H9 (cell line): ENCODE results near the gene SETBP1. TPM values are rescaled to one million over a fixed set of nuclear protein-coding genes. Genes with fewer than 3 reads are reported as not detected.

Experiments used
- DNase-seq: peaks from one replicate; pipeline ENCODE4 v3.0.0-alpha.2; 2017
- H2AFZ ChIP-seq: one replicate; pipeline ENCODE4 v1.6.1; 2013; ENCODE audit warnings: mild to moderate bottlenecking, low read length, control low read depth, moderate library complexity
- H2AK5ac ChIP-seq: 2 replicates; pipeline ENCODE4 v1.6.1; 2013; ENCODE audit warnings: low read length, control low read depth, mixed read lengths; ENCODE audit not compliant: insufficient read length
- H2BK120ac ChIP-seq: one replicate; pipeline ENCODE4 v1.6.1; 2013; ENCODE audit warnings: low read depth, mild to moderate bottlenecking, low read length, control low read depth, inconsistent platforms; ENCODE audit not compliant: poor library complexity, severe bottlenecking
- H2BK12ac ChIP-seq: 2 replicates; pipeline ENCODE4 v1.6.1; 2013; ENCODE audit warnings: low read length, control low read depth, mixed read lengths, low read depth; ENCODE audit not compliant: insufficient read length
- H2BK15ac ChIP-seq: 2 replicates; pipeline ENCODE4 v1.6.1; 2013; ENCODE audit warnings: low read depth, low read length, control low read depth
- H2BK20ac ChIP-seq: one replicate; pipeline ENCODE4 v1.6.1; 2013; ENCODE audit warnings: low read depth, mild to moderate bottlenecking, low read length, control low read depth, inconsistent platforms; ENCODE audit not compliant: poor library complexity, severe bottlenecking
- H2BK5ac ChIP-seq: 2 replicates; pipeline ENCODE4 v1.6.1; 2013; ENCODE audit warnings: low read length, control low read depth, mixed read lengths; ENCODE audit not compliant: insufficient read length
- H3K14ac ChIP-seq: 2 replicates; pipeline ENCODE4 v1.6.1; 2013; ENCODE audit warnings: low read length, control low read depth; ENCODE audit not compliant: insufficient read depth
- H3K18ac ChIP-seq: 2 replicates; pipeline ENCODE4 v1.6.1; 2013; ENCODE audit warnings: low read depth, mild to moderate bottlenecking, mixed read lengths, low read length, control low read depth; ENCODE audit not compliant: insufficient read length
- H3K23ac ChIP-seq: 2 replicates; pipeline ENCODE4 v1.6.1; 2013; ENCODE audit warnings: low read length, control low read depth, mixed read lengths, low read depth; ENCODE audit not compliant: insufficient read length
- H3K23me2 ChIP-seq: 2 replicates; pipeline ENCODE4 v1.6.1; 2013; ENCODE audit warnings: low read depth, mild to moderate bottlenecking, mixed read lengths, low read length, control low read depth; ENCODE audit not compliant: insufficient read length, poor library complexity, severe bottlenecking
- H3K27ac ChIP-seq: 2 replicates; pipeline ENCODE4 v1.5.1; 2013; ENCODE audit warnings: low read length, control low read depth, mixed read lengths, low read depth; ENCODE audit not compliant: insufficient read length
- H3K27me3 ChIP-seq: 2 replicates; pipeline ENCODE4 v1.6.1; 2013; ENCODE audit warnings: low read length, control low read depth, inconsistent platforms; ENCODE audit not compliant: insufficient read depth
- H3K4ac ChIP-seq: 2 replicates; pipeline ENCODE4 v1.6.1; 2013; ENCODE audit warnings: low read depth, mild to moderate bottlenecking, control low read depth, inconsistent platforms, low read length, moderate library complexity
- H3K4me1 ChIP-seq: 2 replicates; pipeline ENCODE4 v1.6.1; 2013; ENCODE audit warnings: low read length, control low read depth, inconsistent platforms; ENCODE audit not compliant: insufficient read depth
- H3K4me2 ChIP-seq: 2 replicates; pipeline ENCODE4 v1.6.1; 2013; ENCODE audit warnings: low read length, control low read depth, mixed read lengths; ENCODE audit not compliant: insufficient read length, insufficient read depth
- H3K56ac ChIP-seq: 2 replicates; pipeline ENCODE4 v1.6.1; 2013; ENCODE audit warnings: low read depth, mild to moderate bottlenecking, mixed read lengths, low read length, control low read depth; ENCODE audit not compliant: insufficient read length
- H3K79me1 ChIP-seq: 2 replicates; pipeline ENCODE4 v1.6.1; 2013; ENCODE audit warnings: low read depth, mild to moderate bottlenecking, moderate library complexity, low read length, control low read depth, inconsistent platforms; ENCODE audit not compliant: insufficient read depth, poor library complexity, severe bottlenecking
- H3K79me2 ChIP-seq: 2 replicates; pipeline ENCODE4 v1.6.1; 2013; ENCODE audit warnings: low read length, control low read depth, inconsistent platforms; ENCODE audit not compliant: insufficient read depth
- H3K9ac ChIP-seq: 2 replicates; pipeline ENCODE4 v1.6.1; 2013; ENCODE audit warnings: low read length, control low read depth, mixed read lengths; ENCODE audit not compliant: insufficient read length; ENCODE audit errors: extremely low read depth
- H3K9me3 ChIP-seq: one replicate; pipeline ENCODE4 v1.6.1; 2013; ENCODE audit warnings: low read depth, low read length, inconsistent platforms; ENCODE audit not compliant: control insufficient read depth
- H3T11ph ChIP-seq: one replicate; pipeline ENCODE4 v1.6.1; 2013; ENCODE audit warnings: mild to moderate bottlenecking, low read length, control low read depth, inconsistent platforms
- H4K20me1 ChIP-seq: one replicate; pipeline ENCODE4 v1.6.1; 2013; ENCODE audit not compliant: control insufficient read depth, insufficient read length, insufficient read depth
- H4K5ac ChIP-seq: 2 replicates; pipeline ENCODE4 v1.6.1; 2013; ENCODE audit warnings: low read depth, mild to moderate bottlenecking, mixed read lengths, low read length, control low read depth; ENCODE audit not compliant: insufficient read length
- H4K8ac ChIP-seq: replicated peaks from 2 replicates; pipeline ENCODE4 v1.6.1; 2013; ENCODE audit warnings: low read length, control low read depth, mixed read lengths, low read depth; ENCODE audit not compliant: insufficient read length
- H4K91ac ChIP-seq: 2 replicates; pipeline ENCODE4 v1.6.1; 2013; ENCODE audit warnings: low read depth, mild to moderate bottlenecking, moderate library complexity, mixed read lengths, low read length, control low read depth; ENCODE audit not compliant: insufficient read length
- H3K27ac Mint-ChIP-seq, 3 experiments: 2 replicates in 2 of 3; 3 replicates in 1 of 3; pipeline ENCODE4 v1.8.0; 2020 to 2021; ENCODE audit warnings: mixed read lengths in 3 of 3, mild to moderate bottlenecking in 1 of 3, moderate library complexity in 1 of 3
- H3K27me3 Mint-ChIP-seq: 2 replicates; pipeline ENCODE4 v1.8.0; 2021; ENCODE audit warnings: low read depth, mild to moderate bottlenecking, moderate library complexity, mixed read lengths
- H3K36me3 Mint-ChIP-seq, 3 experiments: 2 replicates in 2 of 3; 3 replicates in 1 of 3; pipeline ENCODE4 v1.8.0; 2020 to 2021; ENCODE audit warnings: low read depth in 3 of 3, mixed read lengths in 3 of 3; ENCODE audit not compliant: insufficient read depth in 1 of 3
- H3K4me1 Mint-ChIP-seq, 2 experiments: 2 replicates each; pipeline ENCODE4 v1.8.0; 2020; ENCODE audit warnings: mixed read lengths in 2 of 2
- H3K4me3 Mint-ChIP-seq, 2 experiments: 2 replicates in 1 of 2; 3 replicates in 1 of 2; pipeline ENCODE4 v1.8.0; 2020 to 2021; ENCODE audit warnings: mild to moderate bottlenecking in 2 of 2, mixed read lengths in 2 of 2, moderate library complexity in 1 of 2
- H3K9me3 Mint-ChIP-seq, 2 experiments: 2 replicates in 1 of 2; 3 replicates in 1 of 2; pipeline ENCODE4 v1.8.0; 2020; ENCODE audit warnings: mild to moderate bottlenecking in 2 of 2, mixed read lengths in 2 of 2, moderate library complexity in 1 of 2
- WGBS: extraction: QIAGEN DNeasy Blood & Tissue Kit; methylation state at CpG from one replicate; pipeline ENCODE4 v1.1.7; 2013; ENCODE audit warnings: missing lambda C conversion rate, low lambda C conversion rate, mixed read lengths; ENCODE audit not compliant: insufficient read length; ENCODE audit errors: extremely low coverage; 5-methylcytosine and 5-hydroxymethylcytosine counted together
- total RNA-seq: library from RNA; stranded (reverse); gene quantifications from 2 replicates; pipeline ENCODE4 v1.2.1, GENCODE V29; 2021
- TF ChIP-seq, protein P1 (sequence below): fragments of 200-600 bp; sonication (generic); conservative IDR thresholded peaks from 3 replicates; pipeline ENCODE4 v1.8.0; 2021; ENCODE audit warnings: antibody characterized with exemption, mild to moderate bottlenecking

The SETBP1 gene
- total RNA-seq, 1 experiment from 2014 or later = 4.6 TPM

DNA sequence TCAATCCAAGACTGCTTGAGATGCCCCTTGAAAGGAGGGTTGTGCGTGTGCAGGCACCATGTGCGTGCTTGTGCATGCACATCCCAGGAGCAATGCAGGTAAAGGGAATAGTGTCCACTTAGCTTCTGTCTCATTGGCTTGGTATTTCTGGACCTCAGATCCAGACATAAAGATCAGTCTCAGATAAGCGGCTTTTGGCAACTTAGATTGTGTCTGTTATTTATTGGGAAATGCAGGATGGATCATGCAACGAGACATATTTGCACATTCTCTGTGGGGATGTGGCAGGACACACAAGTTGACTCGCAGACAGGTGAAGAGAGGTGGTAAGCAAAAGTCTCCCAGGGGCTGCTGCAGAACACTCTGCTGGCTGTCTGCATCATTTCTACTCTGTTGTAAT, 67.9 kb downstream of the SETBP1 start:
- peaks cover 4% of the 10 kb centered on the region; the same call in 1 of the 2 replicates for H3K4me1 ChIP-seq
- H4K91ac ChIP-seq = no peak overlapping the region
- H2BK120ac ChIP-seq = no peak overlapping the region
- no peak overlapping the region for H2BK5ac ChIP-seq
- peaks cover 4% of the 10 kb centered on the region for H3K23me2 ChIP-seq
- no peaks in the 10 kb centered on the region for H3K79me2 ChIP-seq
- H3K56ac ChIP-seq = no peak overlapping the region
- no peak overlapping the region for H3K27ac Mint-ChIP-seq
- H4K5ac ChIP-seq = no peak overlapping the region
- H3K4me3 Mint-ChIP-seq = no peak overlapping the region
- H2BK15ac ChIP-seq = no peak overlapping the region
- no peak overlapping the region for H2BK12ac ChIP-seq
- H3K9me3 Mint-ChIP-seq = no peaks in the 10 kb centered on the region
- H3K27me3 ChIP-seq = no peaks in the 10 kb centered on the region
- H3K4me1 Mint-ChIP-seq = peaks cover 8 to 15% of the 10 kb centered on the region in 2 experiments
- no peak overlapping the region for H3K18ac ChIP-seq
- no peak overlapping the region for H3K27ac ChIP-seq
- H4K8ac ChIP-seq = no peak overlapping the region
- no peaks in the 10 kb centered on the region for H3K79me1 ChIP-seq
- WGBS = no CpG with 5 or more reads among the region's 5 CpGs
- H3K4me2 ChIP-seq = no peak overlapping the region
- no peaks in the 10 kb centered on the region for H3K9me3 ChIP-seq
- no peaks in the 10 kb centered on the region for H4K20me1 ChIP-seq
- DNase-seq = no peak
- no peak overlapping the region for H2AFZ ChIP-seq
- no peak overlapping the region for H3K23ac ChIP-seq
- H3K9ac ChIP-seq = no peak overlapping the region
- no peak overlapping the region for H3K4ac ChIP-seq
- no peaks in the 10 kb centered on the region for H3K36me3 Mint-ChIP-seq
- H2BK20ac ChIP-seq = no peak overlapping the region
- TF ChIP-seq, protein P1, sequence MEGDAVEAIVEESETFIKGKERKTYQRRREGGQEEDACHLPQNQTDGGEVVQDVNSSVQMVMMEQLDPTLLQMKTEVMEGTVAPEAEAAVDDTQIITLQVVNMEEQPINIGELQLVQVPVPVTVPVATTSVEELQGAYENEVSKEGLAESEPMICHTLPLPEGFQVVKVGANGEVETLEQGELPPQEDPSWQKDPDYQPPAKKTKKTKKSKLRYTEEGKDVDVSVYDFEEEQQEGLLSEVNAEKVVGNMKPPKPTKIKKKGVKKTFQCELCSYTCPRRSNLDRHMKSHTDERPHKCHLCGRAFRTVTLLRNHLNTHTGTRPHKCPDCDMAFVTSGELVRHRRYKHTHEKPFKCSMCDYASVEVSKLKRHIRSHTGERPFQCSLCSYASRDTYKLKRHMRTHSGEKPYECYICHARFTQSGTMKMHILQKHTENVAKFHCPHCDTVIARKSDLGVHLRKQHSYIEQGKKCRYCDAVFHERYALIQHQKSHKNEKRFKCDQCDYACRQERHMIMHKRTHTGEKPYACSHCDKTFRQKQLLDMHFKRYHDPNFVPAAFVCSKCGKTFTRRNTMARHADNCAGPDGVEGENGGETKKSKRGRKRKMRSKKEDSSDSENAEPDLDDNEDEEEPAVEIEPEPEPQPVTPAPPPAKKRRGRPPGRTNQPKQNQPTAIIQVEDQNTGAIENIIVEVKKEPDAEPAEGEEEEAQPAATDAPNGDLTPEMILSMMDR = no peak
- no peak overlapping the region for H3T11ph ChIP-seq
- no peaks in the 10 kb centered on the region; the same call in 1 of the 2 replicates for H3K27me3 Mint-ChIP-seq
- H2AK5ac ChIP-seq = no peak overlapping the region
- no peak overlapping the region; the same call in 1 of the 2 replicates for H3K14ac ChIP-seq
